ENCODE measurements around the gene UBE2I.

- no peak for TF ChIP-seq POLR2A (IDR thresholded peaks at IDR 0.05)
- TF ChIP-seq CTCF (IDR thresholded peaks at IDR 0.05): no peak
These were observed 66.4 kb downstream of the UBE2I start for GRCh38 chr16:1375741-1376410.

Measured in Peyer's patch (tissue), 4 donors.